ENCODE results near the gene FANCE.
A peak's percentile ranks its signal among the peaks of the same experiment; 100 is the strongest.
"Not testable (repeated sequence)": the region's sequence is repeated elsewhere in the genome, so short reads cannot be mapped to it uniquely, and the experiment has no call there.

FANCE gene

DNA sequence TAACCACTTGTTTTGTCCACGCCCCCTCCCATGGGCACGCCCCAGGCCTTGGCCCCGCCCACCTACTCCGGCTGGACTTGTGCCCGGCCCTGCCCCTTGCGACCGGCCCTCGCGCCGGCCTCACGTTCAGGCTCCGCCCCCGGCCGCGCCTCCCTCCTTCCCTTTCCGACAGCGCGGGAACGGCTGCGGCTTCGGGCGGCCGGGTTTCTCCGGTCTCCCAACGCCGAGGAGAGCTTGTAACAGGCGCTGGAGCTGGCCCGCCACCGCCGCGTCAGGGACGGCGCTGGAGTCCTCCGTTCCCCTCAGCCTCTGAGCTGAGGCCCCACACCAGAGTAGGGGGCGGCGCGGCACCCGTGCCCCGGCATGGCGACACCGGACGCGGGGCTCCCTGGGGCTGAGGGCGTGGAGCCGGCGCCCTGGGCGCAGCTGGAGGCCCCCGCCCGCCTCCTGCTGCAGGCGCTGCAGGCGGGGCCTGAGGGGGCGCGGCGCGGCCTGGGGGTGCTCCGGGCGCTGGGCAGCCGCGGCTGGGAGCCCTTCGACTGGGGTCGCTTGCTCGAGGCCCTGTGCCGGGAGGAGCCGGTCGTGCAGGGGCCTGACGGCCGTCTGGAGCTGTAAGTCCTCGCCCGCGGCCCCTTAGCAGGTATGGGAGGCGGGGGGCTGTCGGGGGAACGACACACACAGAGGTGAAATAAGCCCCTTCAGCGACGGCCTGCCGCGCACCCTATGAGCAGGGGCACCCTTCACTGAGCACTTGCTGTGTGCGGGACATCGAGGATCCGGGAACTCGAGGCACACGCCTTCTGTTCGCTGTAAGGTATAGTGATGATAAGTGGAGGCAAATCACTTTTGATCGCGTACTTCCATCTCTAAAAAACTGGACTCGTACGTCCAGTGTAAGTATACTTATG lies at the start of gene FANCE:
Gene FANCE, plus strand, starts transcription at position 156 of the 908 bp plus-strand sequence. Its CDS starts 208 bp downstream, at position 364.
- peak; percentile 90 for DNase-seq

DNA sequence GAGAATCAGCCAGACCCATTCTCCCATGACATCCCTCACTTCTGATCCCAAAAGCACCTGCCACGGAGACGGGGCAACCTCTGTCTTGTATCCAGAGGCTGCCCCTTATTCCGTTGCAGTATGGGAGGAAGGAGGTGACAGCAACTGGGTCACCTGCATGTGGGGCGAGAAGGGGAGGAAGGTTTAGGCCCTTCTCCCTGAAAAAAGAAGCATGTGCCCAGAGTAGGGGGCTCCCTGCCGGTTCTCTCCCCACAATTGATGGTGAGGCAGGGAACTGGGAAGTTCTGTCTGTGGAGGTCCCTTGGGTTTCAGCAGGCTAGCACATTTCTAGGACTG lies 49.3 kb upstream of the FANCE start:
- no peak for DNase-seq

DNA sequence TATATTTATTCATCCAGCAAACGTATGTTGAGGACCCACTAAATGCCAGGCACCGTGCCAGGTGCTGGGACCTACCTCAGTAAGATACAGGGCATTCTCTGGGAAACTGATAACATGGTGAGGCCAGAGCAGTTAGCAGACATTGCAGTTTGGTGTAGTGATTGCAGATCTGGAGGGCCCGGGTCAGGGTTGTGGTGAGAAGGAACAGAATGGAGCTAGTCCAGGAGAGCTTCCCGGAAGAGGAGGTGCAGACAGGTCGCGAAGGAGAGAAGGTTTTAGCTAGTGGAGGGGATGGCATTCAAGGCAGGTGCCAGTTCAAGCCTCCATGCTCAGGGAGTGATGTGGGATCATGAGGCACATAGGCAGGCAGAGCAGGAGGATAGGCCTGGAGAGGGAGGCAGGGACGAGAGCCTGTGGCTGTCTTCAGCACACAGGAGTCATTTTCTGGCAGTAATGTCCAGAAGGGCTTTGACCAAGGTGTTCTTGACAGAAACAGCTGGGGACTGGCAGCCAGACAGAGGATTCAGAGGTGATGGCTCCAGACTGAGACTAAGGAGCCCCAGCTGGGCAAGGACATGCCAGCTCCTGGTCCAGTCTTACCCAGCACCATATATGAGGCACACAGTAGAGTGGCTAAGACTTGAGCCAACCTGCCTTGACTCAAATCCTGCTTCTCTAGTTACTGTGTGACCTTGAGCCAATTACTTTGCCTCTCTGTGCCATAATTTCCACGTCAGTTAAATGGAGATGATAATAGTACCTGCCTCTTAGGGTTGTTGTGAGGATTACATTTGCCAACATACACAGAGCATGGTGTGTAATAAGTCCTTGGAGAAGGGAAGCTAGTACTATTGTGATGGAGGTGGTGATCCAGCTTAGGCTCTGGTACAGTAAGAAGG lies 48.3 kb upstream of the FANCE start:
- DNase-seq = no peak

GRCh38 chr6:35406711-35407485 lies 45.2 kb upstream of the FANCE start:
- DNase-seq = no peak

DNA sequence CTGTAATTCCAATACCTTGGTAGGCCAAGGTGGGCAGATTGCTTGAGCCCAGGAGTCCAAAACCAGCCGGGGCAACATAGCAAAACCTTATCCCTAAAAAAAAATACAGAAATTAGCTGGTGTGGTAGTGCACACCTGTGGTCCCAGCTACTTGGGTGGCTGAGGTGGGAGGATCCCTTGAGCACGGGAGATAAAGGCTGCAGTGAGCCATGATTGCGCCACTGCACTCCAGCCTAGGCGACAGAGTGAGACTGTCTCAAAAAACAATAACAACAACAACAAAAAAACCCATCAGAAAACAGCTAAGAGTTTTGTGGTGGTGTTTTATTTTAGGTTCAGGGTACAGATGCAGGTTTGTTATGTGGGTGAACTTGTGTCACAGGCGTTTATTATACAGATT lies 42.9 kb upstream of the FANCE start:
- DNase-seq = no peak

GRCh38 chr6:35410131-35410530 lies 42.0 kb upstream of the FANCE start:
- DNase-seq = no peak

DNA sequence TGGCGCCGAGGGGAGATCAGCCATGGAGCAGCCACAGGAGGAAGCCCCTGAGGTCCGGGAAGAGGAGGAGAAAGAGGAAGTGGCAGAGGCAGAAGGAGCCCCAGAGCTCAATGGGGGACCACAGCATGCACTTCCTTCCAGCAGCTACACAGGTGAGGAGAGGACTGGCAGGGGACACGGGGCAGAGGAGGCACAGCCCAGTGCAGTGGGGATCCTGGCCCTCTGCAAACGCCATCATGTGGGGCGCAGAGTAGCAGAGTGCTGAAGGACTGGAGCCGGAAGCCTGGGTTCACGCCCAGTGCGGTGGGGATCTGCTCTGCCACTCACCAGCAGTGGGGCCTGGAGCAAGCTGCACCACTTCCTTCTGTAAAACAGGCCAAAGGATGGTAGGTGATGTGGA lies 41.1 kb upstream of the FANCE start:
- DNase-seq = no peak

DNA sequence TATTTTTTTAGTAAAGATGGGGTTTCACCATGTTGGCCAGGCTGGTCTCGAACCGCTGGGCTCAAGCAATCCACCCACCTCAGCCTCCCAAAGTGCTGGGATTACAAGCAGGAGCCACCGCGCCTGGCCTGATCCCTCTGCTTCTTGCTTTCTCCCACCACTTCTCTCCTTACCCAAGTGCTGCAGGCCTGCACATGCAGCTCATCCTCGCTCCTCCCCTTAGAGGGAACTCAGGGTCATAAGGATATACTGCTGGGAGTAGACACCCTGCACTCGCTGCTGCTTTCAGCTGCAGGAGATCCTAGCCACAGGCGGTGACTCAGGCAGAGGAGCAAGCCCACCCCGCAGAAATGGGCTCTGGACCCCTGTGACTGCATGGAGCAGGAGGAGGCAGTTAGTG lies 40.0 kb upstream of the FANCE start:
- no peak for DNase-seq

- no peak for DNase-seq
These were observed 38.2 kb upstream of the FANCE start for GRCh38 chr6:35413911-35414310.

DNA sequence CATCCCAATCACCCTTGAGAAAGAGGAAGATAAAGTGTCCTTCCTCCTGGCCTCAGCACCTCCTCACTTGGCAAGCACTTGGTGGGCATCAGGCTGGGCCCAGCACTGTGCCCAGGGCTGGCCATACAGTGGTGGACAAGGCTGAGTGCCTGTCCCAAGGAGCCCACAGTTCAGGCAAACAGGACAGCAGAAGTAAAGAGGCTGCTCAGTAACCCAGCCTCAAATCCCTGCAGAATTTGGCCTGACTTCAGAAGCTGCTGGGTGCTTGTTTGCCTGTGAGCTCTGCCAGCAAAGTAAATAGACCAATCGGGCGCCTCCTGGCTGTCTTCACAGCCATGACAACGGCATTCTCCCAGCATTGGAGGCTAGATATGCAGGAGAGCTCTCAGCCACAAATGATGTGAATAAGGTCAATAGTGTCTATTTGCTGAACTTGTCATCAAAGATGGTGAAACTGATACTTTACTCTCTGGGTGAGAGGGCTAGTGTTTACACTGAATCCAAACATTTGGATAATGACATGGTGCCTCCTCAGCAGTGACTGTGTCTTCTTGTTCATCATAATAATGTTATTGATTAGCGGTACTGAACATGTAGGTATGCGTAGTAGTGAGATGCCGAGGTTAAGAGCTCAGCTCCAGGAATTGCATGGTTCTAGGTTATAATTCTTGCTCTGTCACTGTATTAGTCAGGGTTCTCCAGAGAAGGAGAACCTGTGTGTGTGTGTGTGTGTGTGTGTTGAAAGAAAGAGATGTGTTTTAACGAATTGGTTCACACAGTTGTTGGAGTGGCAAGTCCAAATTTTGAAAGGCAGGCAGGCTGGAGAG lies 36.9 kb upstream of the FANCE start:
- DNase-seq = no peak

DNA sequence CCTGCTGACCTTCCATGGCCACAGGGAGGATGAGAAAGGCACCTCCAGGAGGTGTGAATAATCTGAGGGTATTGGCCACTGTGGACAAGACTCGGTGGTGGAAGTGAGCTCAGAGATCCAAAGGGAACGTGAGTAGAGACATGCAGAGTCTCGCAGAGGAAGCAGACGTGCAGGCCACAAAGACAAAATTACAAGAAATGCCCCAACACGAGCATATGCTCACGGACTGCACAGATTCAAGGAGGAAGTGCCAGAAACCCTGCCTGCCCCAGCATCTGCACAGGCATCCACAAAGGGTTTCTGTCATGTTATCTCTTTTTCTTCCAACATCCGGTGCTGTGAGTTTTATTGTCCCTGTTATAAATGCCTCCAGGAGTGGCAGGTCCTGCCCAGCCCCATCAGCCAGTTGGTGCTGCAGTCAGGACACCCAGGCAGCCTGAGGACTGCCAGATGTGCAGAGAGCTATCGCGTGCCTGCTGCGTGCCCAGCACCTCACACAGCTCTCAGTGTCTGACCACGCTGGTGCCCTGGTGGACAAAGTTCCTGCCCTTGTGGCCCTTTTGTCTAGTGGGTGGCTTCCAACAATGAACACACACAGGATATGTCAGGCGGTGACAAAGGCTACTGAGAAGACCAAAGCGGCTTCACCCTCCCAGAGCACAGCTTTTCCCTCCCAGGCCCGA lies 34.0 kb upstream of the FANCE start:
- no peak for DNase-seq

GRCh38 chr6:35419417-35419816 lies 32.7 kb upstream of the FANCE start:
- no peak for DNase-seq

DNA sequence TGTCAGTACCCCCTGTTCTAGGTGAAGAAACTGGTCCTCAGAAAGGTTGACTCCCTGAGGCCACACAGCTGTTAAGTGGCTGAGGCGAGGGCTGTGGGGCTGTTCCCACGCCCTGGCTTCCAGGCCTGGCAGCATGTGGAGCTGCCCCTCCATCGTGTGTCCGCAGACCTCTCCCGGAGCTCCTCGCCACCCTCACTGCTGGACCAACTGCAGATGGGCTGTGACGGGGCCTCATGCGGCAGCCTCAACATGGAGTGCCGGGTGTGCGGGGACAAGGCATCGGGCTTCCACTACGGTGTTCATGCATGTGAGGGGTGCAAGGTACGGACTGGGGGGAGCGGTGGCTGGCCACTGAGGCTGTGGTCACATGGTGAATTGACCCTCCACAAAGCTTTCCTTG lies 32.2 kb upstream of the FANCE start:
- DNase-seq = no peak

DNA sequence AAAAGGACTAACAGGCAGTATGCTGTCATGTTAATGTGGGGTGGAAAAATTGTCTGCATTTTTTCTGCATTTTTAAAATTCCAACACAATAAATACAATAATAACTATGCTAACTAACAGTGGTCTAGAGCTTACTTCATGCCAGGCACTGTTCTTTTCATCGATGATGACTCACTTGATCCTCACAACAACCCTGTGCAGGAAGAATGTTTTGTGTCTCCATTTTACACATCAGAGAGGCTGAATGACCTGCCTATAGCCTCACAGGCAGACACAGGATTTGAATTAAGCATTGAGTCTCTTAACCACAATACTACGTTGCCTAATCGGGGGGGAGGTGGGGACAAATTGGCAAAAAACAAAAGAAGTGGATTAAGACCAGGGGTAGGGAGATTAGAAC lies 26.9 kb upstream of the FANCE start:
- DNase-seq = no peak

DNA sequence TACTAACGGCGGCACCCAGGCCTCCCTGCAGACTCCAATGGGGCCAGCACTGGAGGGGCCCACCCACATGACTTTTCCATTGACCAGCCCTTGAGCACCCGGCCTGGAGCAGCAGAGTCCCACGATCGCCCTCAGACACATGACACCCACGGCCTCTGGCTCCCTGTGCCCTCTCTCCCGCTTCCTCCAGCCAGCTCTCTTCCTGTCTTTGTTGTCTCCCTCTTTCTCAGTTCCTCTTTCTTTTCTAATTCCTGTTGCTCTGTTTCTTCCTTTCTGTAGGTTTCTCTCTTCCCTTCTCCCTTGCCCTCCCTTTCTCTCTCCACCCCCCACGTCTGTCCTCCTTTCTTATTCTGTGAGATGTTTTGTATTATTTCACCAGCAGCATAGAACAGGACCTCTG lies 26.1 kb upstream of the FANCE start:
- no peak for DNase-seq

GRCh38 chr6:35427435-35427834 lies 24.7 kb upstream of the FANCE start:
- no peak for DNase-seq

GRCh38 chr6:35427851-35428321 lies 24.3 kb upstream of the FANCE start:
- DNase-seq = no peak

GRCh38 chr6:35428421-35429149 lies 23.6 kb upstream of the FANCE start:
- no peak for DNase-seq

GRCh38 chr6:35429463-35429862 lies 22.7 kb upstream of the FANCE start:
- DNase-seq = no peak

DNA sequence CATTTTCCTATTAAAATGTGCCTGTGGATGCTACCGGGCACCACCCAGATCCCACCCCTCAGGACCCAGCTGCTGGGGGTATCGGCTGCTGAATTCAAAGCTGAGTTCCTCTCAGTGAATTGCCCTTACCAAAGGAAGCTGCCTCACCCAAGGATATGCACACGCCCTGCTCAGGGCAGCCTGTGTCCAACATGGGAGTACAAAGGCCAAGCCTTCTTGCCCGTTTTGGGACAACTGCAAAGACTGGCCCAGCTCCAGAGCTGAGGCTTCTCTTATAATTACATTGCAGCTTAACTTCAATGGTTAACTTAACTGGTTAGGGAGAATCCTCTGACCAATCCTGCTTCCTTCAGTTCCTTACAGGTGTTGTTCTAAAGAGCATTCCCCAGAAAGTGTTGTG lies 19.8 kb upstream of the FANCE start:
- DNase-seq = no peak

DNA sequence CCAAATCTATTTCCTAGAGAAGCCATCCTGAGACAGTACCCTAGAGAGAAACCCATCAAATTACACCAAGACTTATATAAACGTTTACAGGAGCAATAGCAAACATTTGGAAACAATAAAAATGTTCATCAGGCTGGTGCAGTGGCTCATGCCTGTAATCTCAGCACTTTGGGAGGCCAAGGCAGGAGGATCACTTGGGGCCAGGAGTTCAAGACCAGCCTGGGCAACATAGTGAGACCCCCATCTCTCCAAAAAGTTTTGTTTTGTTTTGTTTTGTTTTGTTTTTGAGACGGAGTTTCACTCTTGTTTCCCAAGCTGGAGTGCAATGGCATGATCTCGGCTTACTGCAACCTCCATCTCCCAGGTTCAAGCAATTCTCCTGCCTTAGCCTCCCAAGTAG lies 19.4 kb upstream of the FANCE start:
- DNase-seq = not testable (repeated sequence)

All from activated CD8-positive, alpha-beta memory T cell treated with anti-CD3 and anti-CD28 coated beads, Interleukin-2, amount 50 U/mL, for 4 hours (primary cell).